IMR-90 (cell line): Measurements from ENCODE around the gene CAPZA3. TPM values are rescaled to one million over a fixed set of nuclear protein-coding genes. Genes with fewer than 3 reads are reported as not detected.
A peak's percentile ranks its signal among the peaks of the same experiment; 100 is the strongest.

Source experiments
- ATAC-seq: fragments of 200-7000 bp; cut with Tn5 transposase; 2 replicates; pipeline ENCODE4 v1.9.1; 2020; ENCODE audit warnings: low read depth, mild to moderate bottlenecking, moderate library complexity
- BruUV-seq: library from RNA; stranded (reverse); fragments of 400-500 nt; replicated peaks from 2 replicates; lab custom pipeline; 2021; lab: Mats Ljungman, UMichigan
- CTCF ChIA-PET: fragments of 300-600 bp; formaldehyde crosslinking; extraction: SDS; loops from one replicate; lab custom pipeline; 2021; ENCODE audit warnings: antibody characterized with exemption; lab: Yijun Ruan, JAX
- POLR2A ChIA-PET: fragments of 300-600 bp; sonication (Branson Sonifier 250); formaldehyde crosslinking; loops from one replicate; lab custom pipeline; 2022; ENCODE audit warnings: antibody characterized with exemption; ENCODE audit not compliant: unreplicated experiment; lab: Charles Lee
- DNase-seq: peaks from one replicate; pipeline ENCODE4 v3.0.0; 2013
- H2AFZ ChIP-seq: replicated peaks from 2 replicates; pipeline ENCODE3; 2013; ENCODE audit warnings: low read length, mild to moderate bottlenecking; ENCODE audit not compliant: poor library complexity
- H2AK5ac ChIP-seq: 2 replicates; pipeline ENCODE4 v1.6.1; 2013; ENCODE audit warnings: low read depth, low read length, inconsistent platforms
- H2AK9ac ChIP-seq: replicated peaks from 2 replicates; pipeline ENCODE3; 2013; ENCODE audit warnings: mild to moderate bottlenecking, low read depth, low read length, moderate library complexity; ENCODE audit not compliant: poor library complexity
- H2BK120ac ChIP-seq: 2 replicates; pipeline ENCODE4 v1.6.1; 2013; ENCODE audit warnings: low read depth, low read length, inconsistent platforms
- H2BK15ac ChIP-seq: 3 replicates; pipeline ENCODE4 v1.6.1; 2013; ENCODE audit warnings: low read depth, low read length, inconsistent platforms
- H2BK20ac ChIP-seq: 2 replicates; pipeline ENCODE4 v1.6.1; 2013; ENCODE audit warnings: low read depth, mild to moderate bottlenecking, inconsistent platforms, low read length, moderate library complexity
- H2BK5ac ChIP-seq: 2 replicates; pipeline ENCODE4 v1.6.1; 2013; ENCODE audit warnings: mild to moderate bottlenecking, low read depth, low read length, inconsistent platforms; ENCODE audit not compliant: poor library complexity, severe bottlenecking
- H3K14ac ChIP-seq: replicated peaks from 2 replicates; pipeline ENCODE4 v1.6.1; 2013; ENCODE audit warnings: low read depth, low read length, inconsistent platforms
- H3K18ac ChIP-seq: 2 replicates; pipeline ENCODE4 v1.6.1; 2013; ENCODE audit warnings: low read depth, low read length, control low read depth
- H3K23ac ChIP-seq: 2 replicates; pipeline ENCODE4 v1.6.1; 2013; ENCODE audit warnings: low read depth, low read length, inconsistent platforms
- H3K27ac ChIP-seq: 2 replicates; pipeline ENCODE4 v1.5.1; 2013; ENCODE audit warnings: mild to moderate bottlenecking, control low read depth, low read length; ENCODE audit not compliant: insufficient read depth
- H3K27me3 ChIP-seq: 2 replicates; pipeline ENCODE4 v1.6.1; 2013; ENCODE audit warnings: low read length; ENCODE audit not compliant: control insufficient read depth, insufficient read depth
- H3K36me3 ChIP-seq: 2 replicates; pipeline ENCODE4 v1.6.1; 2013; ENCODE audit warnings: low read length, mixed read lengths; ENCODE audit not compliant: control insufficient read depth, insufficient read depth
- H3K4ac ChIP-seq: 2 replicates; pipeline ENCODE4 v1.6.1; 2013; ENCODE audit warnings: low read depth, low read length, inconsistent platforms
- H3K4me1 ChIP-seq: 2 replicates; pipeline ENCODE4 v1.6.1; 2013; ENCODE audit warnings: low read length, mixed read lengths; ENCODE audit not compliant: control insufficient read depth, insufficient read depth
- H3K4me2 ChIP-seq: 2 replicates; pipeline ENCODE4 v1.6.1; 2013; ENCODE audit warnings: low read depth, mild to moderate bottlenecking, control low read depth, low read length, moderate library complexity
- H3K4me3 ChIP-seq: 2 replicates; pipeline ENCODE4 v1.5.1; 2013; ENCODE audit warnings: low read depth, mild to moderate bottlenecking, control low read depth, low read length, moderate library complexity; ENCODE audit not compliant: insufficient read depth
- H3K56ac ChIP-seq: 2 replicates; pipeline ENCODE4 v1.6.1; 2013; ENCODE audit warnings: low read length, inconsistent platforms; ENCODE audit not compliant: insufficient read depth; ENCODE audit errors: extremely low read depth
- H3K79me1 ChIP-seq, 2 experiments: 2 replicates each; pipeline ENCODE4 v1.6.1; 2013; ENCODE audit warnings: low read length in 2 of 2, inconsistent platforms in 1 of 2, low read depth in 1 of 2
- H3K9ac ChIP-seq: 2 replicates; pipeline ENCODE4 v1.6.1; 2013; ENCODE audit warnings: low read depth, low read length, control low read depth
- H3K9me1 ChIP-seq: 2 replicates; pipeline ENCODE4 v1.6.1; 2013; ENCODE audit warnings: low read length, inconsistent platforms; ENCODE audit not compliant: insufficient read depth
- H3K9me3 ChIP-seq: 2 replicates; pipeline ENCODE4 v1.6.1; 2013; ENCODE audit warnings: low read length; ENCODE audit not compliant: control insufficient read depth, insufficient read depth
- H4K20me1 ChIP-seq: 2 replicates; pipeline ENCODE4 v1.6.1; 2013; ENCODE audit warnings: low read length, inconsistent platforms; ENCODE audit not compliant: insufficient read depth
- H4K5ac ChIP-seq: 2 replicates; pipeline ENCODE4 v1.6.1; 2013; ENCODE audit warnings: mild to moderate bottlenecking, low read depth, low read length, control low read depth
- H4K8ac ChIP-seq, 2 experiments: 2 replicates each; pipeline ENCODE4 v1.6.1; 2013; ENCODE audit warnings: low read depth in 2 of 2, low read length in 2 of 2, control low read depth in 1 of 2, inconsistent platforms in 1 of 2
- H4K91ac ChIP-seq: 2 replicates; pipeline ENCODE4 v1.6.1; 2013; ENCODE audit warnings: low read depth, low read length, inconsistent platforms; ENCODE audit not compliant: insufficient read depth
- CEBPB ChIP-seq: IDR thresholded peaks from 2 replicates; pipeline ENCODE4 v1.6.1; 2012; ENCODE audit warnings: low read depth, low read length, improper control_type of control experiment
- CHD1 ChIP-seq: IDR thresholded peaks from 2 replicates; pipeline ENCODE4 v1.6.1; 2012; ENCODE audit warnings: low read depth, low read length, improper control_type of control experiment
- FOS ChIP-seq: fragments of 150-350 bp; IDR thresholded peaks from 2 replicates; pipeline ENCODE4 v1.6.1; 2016; ENCODE audit warnings: low read depth, low read length
- MAZ ChIP-seq: IDR thresholded peaks from 2 replicates; pipeline ENCODE4 v1.6.1; 2012; ENCODE audit warnings: low read depth, mild to moderate bottlenecking, low read length, improper control_type of control experiment, moderate library complexity, borderline replicate concordance
- MXI1 ChIP-seq: IDR thresholded peaks from 2 replicates; pipeline ENCODE4 v1.6.1; 2012; ENCODE audit warnings: low read depth, mild to moderate bottlenecking, low read length, moderate library complexity, borderline replicate concordance
- NFE2L2 ChIP-seq: fragments of 150-350 bp; IDR thresholded peaks from 2 replicates; pipeline ENCODE4 v1.6.1; 2016; ENCODE audit warnings: low read depth, mild to moderate bottlenecking, low read length
- RAD21 ChIP-seq: IDR thresholded peaks from 2 replicates; pipeline ENCODE4 v1.6.1; 2012; ENCODE audit warnings: low read length, improper control_type of control experiment
- RCOR1 ChIP-seq: IDR thresholded peaks from 2 replicates; pipeline ENCODE4 v1.6.1; 2012; ENCODE audit warnings: mild to moderate bottlenecking, low read length, improper control_type of control experiment; ENCODE audit not compliant: insufficient replicate concordance
- RFX5 ChIP-seq: IDR thresholded peaks from 2 replicates; pipeline ENCODE4 v1.8.0; 2012; ENCODE audit warnings: low read depth, mild to moderate bottlenecking, low read length, moderate library complexity
- WGBS, 2 experiments: methylation state at CpG; one replicate each; pipeline versions ENCODE4 v1.1.5 to v1.1.7; 2013; ENCODE audit warnings: missing lambda C conversion rate in 2 of 2; ENCODE audit not compliant: insufficient read length in 1 of 2; ENCODE audit errors: extremely low coverage in 2 of 2; 5-methylcytosine and 5-hydroxymethylcytosine counted together
- dilution Hi-C: fragments of 300-500 bp; cut with HindIII; formaldehyde crosslinking; loops from one replicate; pipeline ENCODE4 v1.14.3; 2018; ENCODE audit warnings: low sequenced_read_pairs; ENCODE audit not compliant: unreplicated experiment
- in situ Hi-C: fragments of 300-500 bp; cut with MboI; formaldehyde crosslinking; loops from 3 replicates; pipeline ENCODE4 v1.14.3; 2019; ENCODE audit warnings: low sequenced_read_pairs, inconsistent platforms, mixed read lengths
- intact Hi-C: fragments of 100-400 bp; cut with micrococcal nuclease; formaldehyde crosslinking; loops from 2 replicates; pipeline ENCODE4 v1.10.0; 2022
- polyA plus RNA-seq, 3 experiments: library from polyadenylated mRNA; depleted of rRNA; stranded (reverse); fragments of >200 nt; gene quantifications; 2 replicates each; pipeline ENCODE4 v1.2.3, GENCODE V29; 2012; ENCODE audit warnings: low replicate concordance in 1 of 3
- total RNA-seq: library from RNA; depleted of rRNA; stranded (reverse); fragments of >200 nt; gene quantifications from 2 replicates; pipeline ENCODE4 v1.2.3, GENCODE V29; 2012

The CAPZA3 gene
- total and polyA plus RNA-seq, 2 of the 4 experiments (the other 2 are of a cell fraction) = not detected

- Histone ChIP-seq H2BK5ac (peak overlapping the region; percentile 63), H2BK120ac (peak overlapping the region; percentile 78), H2BK15ac (peak overlapping the region; percentile 82; the same call in 2 of the 3 replicates), H4K20me1 (no peaks in the 10 kb centered on the region), H3K27me3 (no peaks in the 10 kb centered on the region), H3K18ac (peak overlapping the region; percentile 28; the same call in 1 of the 2 replicates), H3K9ac (no peak overlapping the region), H2AFZ (no peak overlapping the region), H3K9me1 (peaks cover 4% of the 10 kb centered on the region), H3K23ac (no peak overlapping the region), H2BK20ac (peak overlapping the region; percentile 78; the same call in 1 of the 2 replicates), H4K5ac (no peak overlapping the region), H2AK9ac (no peak overlapping the region), H3K4ac (peak overlapping the region; percentile 69; the same call in 1 of the 2 replicates), H3K4me2 (no peak overlapping the region), H3K4me3 (no peak overlapping the region), H3K56ac (no peak overlapping the region), H3K36me3 (no peaks in the 10 kb centered on the region; the same call in 1 of the 2 replicates), H3K4me1 (no peaks in the 10 kb centered on the region), H3K9me3 (no peaks in the 10 kb centered on the region), H4K8ac (peak overlapping the region; percentile 23 to 64; a peak in 2 of 4 replicates), H4K91ac (no peak overlapping the region; the same call in 1 of the 2 replicates), H3K14ac (no peak overlapping the region; the same call in 1 of the 2 replicates), H2AK5ac (0 out of 2 replicates have a peak overlapping the region, but pooled peaks have one; percentile 70), H3K79me1 (no peaks in the 10 kb centered on the region), H3K27ac (no peak overlapping the region; the same call in 1 of the 2 replicates)
- TF ChIP-seq FOS (no peak), RFX5 (no peak), NFE2L2 (no peak), RAD21 (no peak), CEBPB (no peak), MAZ (no peak), RCOR1 (no peak), CHD1 (no peak), MXI1 (no peak)
- BruUV-seq = no TSS peak
- dilution Hi-C loops = no loop called here
- intact Hi-C loops = no loop called here
- ChIA-PET CTCF (interaction anchor here (1.2 kb wide), 1 partner anchor 10 kb away, joined by 4 read pairs; no protein-coding TSS in a partner anchor), POLR2A (no interaction called here)
- in situ Hi-C loops = no loop called here
- DNase-seq (no peak), ATAC-seq (no peak)
- no CpG with 5 or more reads among the region's 3 CpGs for WGBS, 2 experiments
Measured at GRCh38 chr12:18689771-18690170, 48.1 kb upstream of the CAPZA3 start.
